HG03575 (cell line): ENCODE results near the gene ZNF483.
"Not testable (repeated sequence)": the region's sequence is repeated elsewhere in the genome, so short reads cannot be mapped to it uniquely, and the experiment has no call there.

Experiments
- ATAC-seq: cut with Tn5 transposase; IDR thresholded peaks from one replicate; pipeline ENCODE4 v1.9.1; 2021; ENCODE audit not compliant: unreplicated experiment, insufficient number of reproducible peaks, low FRiP score; ENCODE audit errors: extremely low read depth

Gene ZNF483

GRCh38 chr9:111525056-111525977 is at the start of gene ZNF483:
TSS of gene ZNF483 (plus strand) at chr9:111525179. CDS start at chr9:111527396, 2,217 bp downstream.
- no peak for ATAC-seq

GRCh38 chr9:111475195-111475594 is 49.8 kb upstream of the ZNF483 start:
- ATAC-seq: no peak

GRCh38 chr9:111477677-111478076 is 47.3 kb upstream of the ZNF483 start:
- ATAC-seq: no peak

GRCh38 chr9:111481885-111482636 is 42.9 kb upstream of the ZNF483 start:
- ATAC-seq: no peak

GRCh38 chr9:111482694-111483438 is 42.1 kb upstream of the ZNF483 start:
- ATAC-seq: no peak

- ATAC-seq: no peak
Measured at GRCh38 chr9:111483439-111483857, 41.5 kb upstream of the ZNF483 start.

GRCh38 chr9:111483858-111484571 is 41.0 kb upstream of the ZNF483 start, which contains the start of gene ECPAS:
TSS of gene ECPAS (minus strand) at chr9:111484383. CDS start at chr9:111472918, 11,465 bp downstream.
- ATAC-seq: no peak

GRCh38 chr9:111484572-111484894 is 40.4 kb upstream of the ZNF483 start:
- no peak for ATAC-seq

- ATAC-seq: not testable (repeated sequence)
Measured at GRCh38 chr9:111497196-111497595, 27.8 kb upstream of the ZNF483 start.

- no peak for ATAC-seq
Measured at GRCh38 chr9:111501005-111501562, 23.9 kb upstream of the ZNF483 start.

GRCh38 chr9:111501648-111502047 is 23.3 kb upstream of the ZNF483 start:
- no peak for ATAC-seq

GRCh38 chr9:111502506-111502905 is 22.5 kb upstream of the ZNF483 start:
- ATAC-seq: no peak

- not testable (repeated sequence) for ATAC-seq
Measured at GRCh38 chr9:111511581-111511980, 13.4 kb upstream of the ZNF483 start.

- ATAC-seq: no peak
Measured at GRCh38 chr9:111514967-111515366, 10.0 kb upstream of the ZNF483 start.

GRCh38 chr9:111516061-111516465 is 8.9 kb upstream of the ZNF483 start:
- ATAC-seq: no peak

GRCh38 chr9:111524731-111525055 is 286 bp upstream of the ZNF483 start:
- no peak for ATAC-seq

- no peak for ATAC-seq
Measured at GRCh38 chr9:111527347-111527746, 2.4 kb downstream of the ZNF483 start.

- no peak for ATAC-seq
Measured at GRCh38 chr9:111529787-111530186, 4.8 kb downstream of the ZNF483 start.

GRCh38 chr9:111531716-111532115 is 6.7 kb downstream of the ZNF483 start:
- ATAC-seq: no peak
